HepG2 (cell line): ENCODE data around the gene TPST1. TPM values are rescaled to one million over a fixed set of nuclear protein-coding genes. Genes with fewer than 3 reads are reported as not detected.

Experiments
- ATAC-seq: fragments of 200-7000 bp; cut with Tn5 transposase; 3 replicates; pipeline ENCODE4 v1.9.1; 2020; ENCODE audit warnings: mild to moderate bottlenecking, moderate library complexity
- BruUV-seq: library from RNA; stranded (reverse); fragments of 400-500 nt; replicated peaks from 2 replicates; lab custom pipeline; 2021; lab: Mats Ljungman, UMichigan
- CTCF ChIA-PET: fragments of 300-600 bp; formaldehyde crosslinking; extraction: SDS; loops from one replicate; lab custom pipeline; 2021; ENCODE audit warnings: low total read pairs, inconsistent platforms, low intra/inter-chr PET ratio; lab: Yijun Ruan, JAX
- POLR2A ChIA-PET: fragments of 350-600 bp; sonication (Branson Sonifier 250); formaldehyde crosslinking; loops from one replicate; lab custom pipeline; 2020; ENCODE audit warnings: antibody characterized with exemption, inconsistent platforms; lab: Yijun Ruan, JAX
- DNase-seq: peaks from one replicate; pipeline ENCODE4 v3.0.0-alpha.2; 2015; ENCODE audit warnings: low spot score
- FAIRE-seq: peaks from 3 replicates; lab custom pipeline; 2011; peaks lifted over from hg19 to GRCh38; lab: Jason Lieb, UNC
- H2AFZ ChIP-seq: one replicate; pipeline ENCODE4 v1.6.1; 2011; ENCODE audit warnings: low read length, inconsistent platforms
- H3K27ac ChIP-seq: fragments of 300-600 bp; 3 replicates; pipeline ENCODE4 v1.8.0; 2011; ENCODE audit warnings: mixed run types, mild to moderate bottlenecking, mixed read lengths, low read length, inconsistent platforms; ENCODE audit not compliant: insufficient read depth; ENCODE audit errors: extremely low read length
- H3K27me3 ChIP-seq, 2 experiments: fragments of 200-600 bp in 1 of 2; 2 replicates in 1 of 2; 3 replicates in 1 of 2; pipeline versions ENCODE4 v1.6.0 to v1.8.0; 2011; ENCODE audit warnings: low read length in 2 of 2, mild to moderate bottlenecking in 2 of 2, moderate library complexity in 2 of 2, inconsistent platforms in 1 of 2; ENCODE audit not compliant: insufficient read depth in 2 of 2, control insufficient read depth in 1 of 2
- H3K36me3 ChIP-seq, 2 experiments: fragments of 200-600 bp in 1 of 2; replicated peaks in 1 of 2; 2 replicates in 1 of 2; 3 replicates in 1 of 2; pipeline versions ENCODE4 v1.5.1 to v1.8.0; 2011; ENCODE audit warnings: low read length in 2 of 2, inconsistent platforms in 1 of 2; ENCODE audit not compliant: insufficient read depth in 2 of 2, control insufficient read depth in 1 of 2
- H3K4me1 ChIP-seq: 2 replicates; pipeline ENCODE4 v1.5.1; 2012; ENCODE audit warnings: low read length, inconsistent platforms; ENCODE audit not compliant: insufficient read depth
- H3K4me2 ChIP-seq: 2 replicates; pipeline ENCODE4 v1.6.0; 2011; ENCODE audit warnings: low read depth, low read length, inconsistent platforms
- H3K4me3 ChIP-seq, 3 experiments: fragments of 200-600 bp in 1 of 3; sonication (generic), shearing (Covaris generic) in 1 of 3; replicated peaks in 1 of 3; 2 replicates each; pipeline ENCODE4 v1.5.1; 2011 to 2016; ENCODE audit warnings: low read length in 3 of 3, inconsistent platforms in 2 of 3, low read depth in 2 of 3, mild to moderate bottlenecking in 2 of 3, control low read depth in 1 of 3, mixed read lengths in 1 of 3; ENCODE audit not compliant: insufficient read depth in 1 of 3
- H3K79me2 ChIP-seq: one replicate; pipeline ENCODE4 v1.6.1; 2011; ENCODE audit warnings: low read length, inconsistent platforms; ENCODE audit not compliant: insufficient read depth
- H3K9ac ChIP-seq: 2 replicates; pipeline ENCODE4 v1.6.0; 2011; ENCODE audit warnings: mild to moderate bottlenecking, low read depth, low read length, inconsistent platforms; ENCODE audit not compliant: insufficient read depth
- H3K9me3 ChIP-seq: 2 replicates; pipeline ENCODE4 v1.5.1; 2012; ENCODE audit warnings: mild to moderate bottlenecking, low read length
- H4K20me1 ChIP-seq: 2 replicates; pipeline ENCODE4 v1.6.0; 2011; ENCODE audit warnings: inconsistent platforms, mild to moderate bottlenecking, low read length, moderate library complexity; ENCODE audit not compliant: insufficient read depth
- BRD4 ChIP-seq: sonication (generic); formaldehyde crosslinking; IDR thresholded peaks from 2 replicates; pipeline ENCODE4 v1.4.0; 2020; ENCODE audit warnings: missing genetic modification reagents
- POGZ ChIP-seq: sonication (generic); formaldehyde crosslinking; IDR thresholded peaks from 2 replicates; pipeline ENCODE4 v1.4.0; 2020; ENCODE audit warnings: mild to moderate bottlenecking, missing genetic modification reagents
- SAP130 ChIP-seq: IDR thresholded peaks from 2 replicates; pipeline ENCODE4 v1.6.1; 2016; ENCODE audit warnings: low read depth
- SP5 ChIP-seq: IDR thresholded peaks from 2 replicates; pipeline ENCODE4 v1.6.1; 2016; ENCODE audit warnings: low read depth, borderline replicate concordance
- ZEB1 ChIP-seq: IDR thresholded peaks from 2 replicates; pipeline ENCODE4 v1.6.1; 2012; ENCODE audit warnings: mild to moderate bottlenecking, low read depth, inconsistent platforms; ENCODE audit not compliant: insufficient replicate concordance
- ZFX ChIP-seq: sonication (generic); formaldehyde crosslinking; IDR thresholded peaks from 2 replicates; pipeline ENCODE4 v1.4.0; 2020; ENCODE audit warnings: mild to moderate bottlenecking, low read depth, missing genetic modification reagents, moderate library complexity
- ZNF232 ChIP-seq: sonication (generic); formaldehyde crosslinking; IDR thresholded peaks from 2 replicates; pipeline ENCODE4 v1.4.0; 2020; ENCODE audit warnings: missing genetic modification reagents, borderline replicate concordance
- ZNF569 ChIP-seq: sonication (generic); formaldehyde crosslinking; IDR thresholded peaks from 2 replicates; pipeline ENCODE4 v1.5.0; 2020; ENCODE audit warnings: mild to moderate bottlenecking, missing genetic modification reagents, moderate library complexity, borderline replicate concordance
- ZNF619 ChIP-seq: sonication (generic); formaldehyde crosslinking; IDR thresholded peaks from 2 replicates; pipeline ENCODE4 v1.4.0; 2020; ENCODE audit warnings: mild to moderate bottlenecking, missing genetic modification reagents
- ZNF891 ChIP-seq: sonication (generic); formaldehyde crosslinking; IDR thresholded peaks from 2 replicates; pipeline ENCODE4 v1.5.0; 2020; ENCODE audit warnings: mild to moderate bottlenecking, missing genetic modification reagents
- WGBS: methylation state at CpG from one replicate; pipeline ENCODE4 v1.1.6; 2017; ENCODE audit warnings: low lambda C conversion rate; 5-methylcytosine and 5-hydroxymethylcytosine counted together
- in situ Hi-C: cut with HindIII; loops from 2 replicates; pipeline ENCODE4 v1.10.0; 2017; ENCODE audit warnings: low pct_unique_long_range_greater_than_20kb; ENCODE audit not compliant: extremely low pct_ligation_motif_present
- intact Hi-C: fragments of 100-400 bp; cut with micrococcal nuclease; formaldehyde crosslinking; loops from one replicate; pipeline ENCODE4 v1.10.0; 2022; ENCODE audit not compliant: unreplicated experiment
- polyA plus RNA-seq, 8 experiments: library from polyadenylated mRNA; depleted of rRNA in 3 of 8; stranded (reverse) in 7 of 8; unstranded in 1 of 8; fragments of >200 nt; fragmentation: Illumina TruSeq in 4 of 8; extraction: Trizol in 4 of 8; gene quantifications; 2 replicates each; pipeline versions ENCODE4 v1.2.1 to v1.2.3, GENCODE V29; 2011 to 2016; ENCODE audit warnings: low read depth in 4 of 8, missing spikeins in 1 of 8, mixed read lengths in 1 of 8; ENCODE audit not compliant: insufficient read depth in 1 of 8
- total RNA-seq, 5 experiments: library from RNA; depleted of rRNA; stranded (reverse); fragments of >200 nt; fragmentation: Illumina TruSeq; extraction: Trizol; gene quantifications; 2 replicates each; pipeline ENCODE4 v1.2.3, GENCODE V29; 2016; ENCODE audit warnings: low read depth in 1 of 5
- TF ChIP-seq, protein P1 (sequence below): sonication (generic); formaldehyde crosslinking; IDR thresholded peaks from 2 replicates; pipeline ENCODE4 v1.8.0; 2022; ENCODE audit warnings: missing genetic modification reagents, mild to moderate bottlenecking, moderate library complexity, borderline replicate concordance
- TF ChIP-seq, protein P2 (sequence below): sonication (generic); formaldehyde crosslinking; IDR thresholded peaks from 2 replicates; pipeline ENCODE4 v1.4.0; 2020; ENCODE audit warnings: missing genetic modification reagents
- TF ChIP-seq, protein P3 (sequence below), 2 experiments: IDR thresholded peaks; 2 replicates each; pipeline ENCODE4 v1.6.1; 2011 to 2012; ENCODE audit warnings: low read length in 2 of 2, borderline replicate concordance in 1 of 2, low read depth in 1 of 2, mild to moderate bottlenecking in 1 of 2, moderate library complexity in 1 of 2

Gene TPST1
- total and polyA plus RNA-seq, 2 of the 13 experiments (the other 11 are each of a cell fraction or from before 2014, with no cell fraction given), result 24.3 to 34.1 TPM

DNA sequence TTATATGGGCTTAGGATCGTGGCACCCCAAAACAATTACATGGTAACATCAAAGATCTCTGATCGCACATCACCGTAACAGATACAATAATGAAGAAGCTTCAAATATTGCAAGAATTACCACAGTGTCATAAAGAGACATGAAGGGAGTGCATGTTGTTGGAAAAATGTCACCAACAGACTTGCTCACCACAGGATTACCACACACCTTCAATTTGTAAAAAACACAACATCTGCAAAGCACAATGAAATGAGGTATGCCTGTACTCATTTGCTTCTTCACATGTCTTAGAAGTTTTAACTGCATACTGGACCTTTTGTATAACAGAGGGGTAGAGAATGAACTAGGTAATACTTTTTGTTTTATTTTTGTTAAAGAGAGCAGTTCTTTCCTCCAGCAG is 96.6 kb downstream of the TPST1 start:
- Histone ChIP-seq H3K9ac (no peak overlapping the region), H3K4me3 (no peak overlapping the region), H3K79me2 (peaks cover 8% of the 10 kb centered on the region), H4K20me1 (no peaks in the 10 kb centered on the region), H3K4me2 (no peak overlapping the region), H3K9me3 (no peaks in the 10 kb centered on the region), H3K27ac (no peak overlapping the region), H3K36me3 (no peaks in the 10 kb centered on the region), H2AFZ (no peak overlapping the region), H3K4me1 (peaks cover 28% of the 10 kb centered on the region), H3K27me3 (no peaks in the 10 kb centered on the region)
- ChIA-PET CTCF (no interaction called here), POLR2A (no interaction called here)
- ATAC-seq (no peak), FAIRE-seq (no peak), DNase-seq (no peak)
- BruUV-seq, result no TSS peak
- in situ Hi-C loops, result no loop called here
- WGBS, result 96% methylated on average over 3 of the region's 3 CpGs
- intact Hi-C loops, result no loop called here
- TF ChIP-seq, protein P1, sequence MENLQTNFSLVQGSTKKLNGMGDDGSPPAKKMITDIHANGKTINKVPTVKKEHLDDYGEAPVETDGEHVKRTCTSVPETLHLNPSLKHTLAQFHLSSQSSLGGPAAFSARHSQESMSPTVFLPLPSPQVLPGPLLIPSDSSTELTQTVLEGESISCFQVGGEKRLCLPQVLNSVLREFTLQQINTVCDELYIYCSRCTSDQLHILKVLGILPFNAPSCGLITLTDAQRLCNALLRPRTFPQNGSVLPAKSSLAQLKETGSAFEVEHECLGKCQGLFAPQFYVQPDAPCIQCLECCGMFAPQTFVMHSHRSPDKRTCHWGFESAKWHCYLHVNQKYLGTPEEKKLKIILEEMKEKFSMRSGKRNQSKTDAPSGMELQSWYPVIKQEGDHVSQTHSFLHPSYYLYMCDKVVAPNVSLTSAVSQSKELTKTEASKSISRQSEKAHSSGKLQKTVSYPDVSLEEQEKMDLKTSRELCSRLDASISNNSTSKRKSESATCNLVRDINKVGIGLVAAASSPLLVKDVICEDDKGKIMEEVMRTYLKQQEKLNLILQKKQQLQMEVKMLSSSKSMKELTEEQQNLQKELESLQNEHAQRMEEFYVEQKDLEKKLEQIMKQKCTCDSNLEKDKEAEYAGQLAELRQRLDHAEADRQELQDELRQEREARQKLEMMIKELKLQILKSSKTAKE (CRISPR knock-in tag), result no peak
- TF ChIP-seq SAP130 (CRISPR knock-in tag) (no peak), ZNF891 (CRISPR knock-in tag) (no peak), ZEB1 (no peak), ZNF232 (CRISPR knock-in tag) (no peak), POGZ (CRISPR knock-in tag) (no peak), ZNF569 (CRISPR knock-in tag) (no peak), ZNF619 (no peak), SP5 (no peak), ZFX (no peak), BRD4 (no peak)
- TF ChIP-seq, protein P2, sequence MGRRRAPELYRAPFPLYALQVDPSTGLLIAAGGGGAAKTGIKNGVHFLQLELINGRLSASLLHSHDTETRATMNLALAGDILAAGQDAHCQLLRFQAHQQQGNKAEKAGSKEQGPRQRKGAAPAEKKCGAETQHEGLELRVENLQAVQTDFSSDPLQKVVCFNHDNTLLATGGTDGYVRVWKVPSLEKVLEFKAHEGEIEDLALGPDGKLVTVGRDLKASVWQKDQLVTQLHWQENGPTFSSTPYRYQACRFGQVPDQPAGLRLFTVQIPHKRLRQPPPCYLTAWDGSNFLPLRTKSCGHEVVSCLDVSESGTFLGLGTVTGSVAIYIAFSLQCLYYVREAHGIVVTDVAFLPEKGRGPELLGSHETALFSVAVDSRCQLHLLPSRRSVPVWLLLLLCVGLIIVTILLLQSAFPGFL (CRISPR knock-in tag), result no peak
- TF ChIP-seq, protein P3, sequence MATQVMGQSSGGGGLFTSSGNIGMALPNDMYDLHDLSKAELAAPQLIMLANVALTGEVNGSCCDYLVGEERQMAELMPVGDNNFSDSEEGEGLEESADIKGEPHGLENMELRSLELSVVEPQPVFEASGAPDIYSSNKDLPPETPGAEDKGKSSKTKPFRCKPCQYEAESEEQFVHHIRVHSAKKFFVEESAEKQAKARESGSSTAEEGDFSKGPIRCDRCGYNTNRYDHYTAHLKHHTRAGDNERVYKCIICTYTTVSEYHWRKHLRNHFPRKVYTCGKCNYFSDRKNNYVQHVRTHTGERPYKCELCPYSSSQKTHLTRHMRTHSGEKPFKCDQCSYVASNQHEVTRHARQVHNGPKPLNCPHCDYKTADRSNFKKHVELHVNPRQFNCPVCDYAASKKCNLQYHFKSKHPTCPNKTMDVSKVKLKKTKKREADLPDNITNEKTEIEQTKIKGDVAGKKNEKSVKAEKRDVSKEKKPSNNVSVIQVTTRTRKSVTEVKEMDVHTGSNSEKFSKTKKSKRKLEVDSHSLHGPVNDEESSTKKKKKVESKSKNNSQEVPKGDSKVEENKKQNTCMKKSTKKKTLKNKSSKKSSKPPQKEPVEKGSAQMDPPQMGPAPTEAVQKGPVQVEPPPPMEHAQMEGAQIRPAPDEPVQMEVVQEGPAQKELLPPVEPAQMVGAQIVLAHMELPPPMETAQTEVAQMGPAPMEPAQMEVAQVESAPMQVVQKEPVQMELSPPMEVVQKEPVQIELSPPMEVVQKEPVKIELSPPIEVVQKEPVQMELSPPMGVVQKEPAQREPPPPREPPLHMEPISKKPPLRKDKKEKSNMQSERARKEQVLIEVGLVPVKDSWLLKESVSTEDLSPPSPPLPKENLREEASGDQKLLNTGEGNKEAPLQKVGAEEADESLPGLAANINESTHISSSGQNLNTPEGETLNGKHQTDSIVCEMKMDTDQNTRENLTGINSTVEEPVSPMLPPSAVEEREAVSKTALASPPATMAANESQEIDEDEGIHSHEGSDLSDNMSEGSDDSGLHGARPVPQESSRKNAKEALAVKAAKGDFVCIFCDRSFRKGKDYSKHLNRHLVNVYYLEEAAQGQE (IDR thresholded peaks at IDR 0.05; ENCODE audit: borderline replicate concordance in 1 of 2, low read depth in 1 of 2, low read length in 2 of 2), result no peak
